NCI-H128 (cell line): Measurements from ENCODE around the gene PIR.

Source experiments
- DNase-seq: peaks from one replicate; lab custom pipeline; 2025; ENCODE audit not compliant: unreplicated experiment; lab: John Stamatoyannopoulos, UW

PIR gene

DNA sequence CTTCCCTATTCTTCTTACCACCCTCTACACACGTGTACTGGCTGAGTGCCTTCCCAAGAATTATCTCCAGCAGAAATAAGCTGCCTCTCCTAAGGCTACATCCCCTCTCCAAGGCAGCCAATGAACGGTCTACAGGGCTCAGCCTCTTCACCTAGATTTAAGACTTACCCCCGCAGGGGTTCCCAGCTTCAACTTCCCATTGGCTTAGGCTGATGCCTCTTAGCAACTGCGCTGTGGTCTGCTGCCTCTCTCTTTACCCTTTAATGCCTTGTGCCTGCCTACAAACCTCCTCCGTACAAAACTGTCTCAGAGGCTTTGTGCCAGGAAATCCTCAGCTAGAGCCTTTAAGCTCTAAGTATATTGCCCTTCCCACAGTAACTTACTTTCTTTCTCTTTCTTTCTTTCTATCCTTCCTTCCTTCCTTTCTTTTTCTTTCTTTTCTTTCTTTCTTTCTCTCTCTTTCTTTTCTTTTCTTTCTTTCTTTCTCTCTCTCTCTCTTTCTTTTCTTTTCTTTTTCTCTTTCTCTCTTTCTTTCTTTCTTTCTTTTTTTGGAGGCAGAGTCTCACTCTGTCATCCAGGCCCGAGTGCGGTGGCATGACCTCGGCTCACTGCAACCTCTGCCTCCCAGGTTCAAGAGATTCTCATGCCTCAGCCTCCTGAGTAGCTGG is 142.7 kb downstream of the PIR start:
- DNase-seq, result no peak

- peak; percentile 25 for DNase-seq
Measured at GRCh38 chrX:15349046-15349445, 144.1 kb downstream of the PIR start.

- DNase-seq, result no peak
Measured at GRCh38 chrX:15345976-15346375, 147.2 kb downstream of the PIR start.

GRCh38 chrX:15344106-15344505 is 149.0 kb downstream of the PIR start:
- no peak for DNase-seq

DNA sequence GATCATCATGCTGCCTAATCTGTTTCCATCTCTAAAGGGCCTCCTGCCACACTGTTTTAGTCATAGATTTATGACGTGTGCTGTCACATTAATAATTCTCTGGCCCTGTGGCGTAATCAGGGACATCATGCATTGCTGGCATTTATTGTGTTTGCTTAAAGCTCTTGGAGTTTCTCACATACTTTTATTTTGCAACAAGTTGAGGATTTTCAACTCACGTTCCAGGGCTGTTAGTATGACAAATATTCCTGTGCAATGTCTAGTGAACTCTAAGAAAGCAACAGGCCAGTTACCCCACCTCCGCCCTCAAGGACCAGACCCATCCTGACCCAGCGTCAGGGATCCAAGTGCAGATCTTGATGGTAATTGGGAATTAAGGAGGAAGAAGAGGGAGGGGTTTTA is 150.1 kb downstream of the PIR start:
- DNase-seq, result no peak

- DNase-seq, result no peak
Measured at GRCh38 chrX:15340867-15341266, 152.3 kb downstream of the PIR start.

- DNase-seq, result peak; percentile 26
Measured at GRCh38 chrX:15336023-15336413, 157.1 kb downstream of the PIR start.

- peak; percentile 89 for DNase-seq
Measured at GRCh38 chrX:15335135-15336022, 157.8 kb downstream of the PIR start, which contains the start of gene PIGA. TSS of gene PIGA (minus strand) at chrX:15335523. CDS start at chrX:15331930, 3,593 bp downstream.
